Measurements from ENCODE around the gene SLC25A47. TPM values are rescaled to one million over a fixed set of nuclear protein-coding genes. Genes with fewer than 3 reads are reported as not detected.
"Not testable (repeated sequence)": the region's sequence is repeated elsewhere in the genome, so short reads cannot be mapped to it uniquely, and the experiment has no call there.

SLC25A47 gene
- total and polyA plus RNA-seq, 2 experiments from 2014 or later, result 1.8 TPM

DNA sequence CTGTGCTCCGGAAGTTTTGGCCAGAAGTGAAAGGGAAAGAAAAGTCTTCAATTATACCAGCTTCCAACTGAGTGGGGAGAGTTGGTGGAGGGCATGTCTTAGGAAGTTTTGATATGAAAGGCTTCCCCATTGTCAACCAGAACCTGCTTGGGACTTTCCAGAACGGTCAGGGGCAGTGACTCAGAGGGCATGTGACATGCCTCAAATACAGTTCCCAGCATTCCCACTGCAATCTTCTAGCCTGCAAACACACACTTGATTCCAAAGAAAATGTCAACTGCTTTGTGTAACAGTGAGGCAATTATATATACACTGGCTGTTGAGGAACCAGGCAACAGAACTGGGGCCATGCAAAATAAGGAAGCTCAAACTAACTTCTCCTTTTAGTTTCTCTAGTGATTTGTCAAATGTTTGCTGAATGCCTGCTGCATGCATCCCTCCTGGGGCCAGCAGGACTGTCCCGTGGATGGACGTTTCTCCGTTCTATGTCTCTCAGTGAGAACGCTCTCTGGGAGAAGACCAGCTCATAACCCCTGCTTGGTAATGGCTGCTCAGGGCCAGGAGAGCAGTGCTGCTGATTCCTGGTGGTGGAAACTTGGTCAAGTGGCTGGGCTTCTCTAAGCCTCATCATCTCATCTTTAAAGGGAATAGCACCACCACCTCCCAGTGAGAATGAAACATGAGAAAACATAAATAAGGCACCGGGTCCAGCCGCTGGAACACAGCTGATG lies 18.3 kb downstream of the SLC25A47 start:
- no peaks in the 10 kb centered on the region for H3K9me3 ChIP-seq (ENCODE audit: low read depth)
- H3K36me3 ChIP-seq (replicated peaks; ENCODE audit: insufficient read depth, low read depth), result no peaks in the 10 kb centered on the region
- H2AFZ ChIP-seq, result no peak overlapping the region
- DNase-seq (ENCODE audit: low spot score), result peak; percentile 62
- H3K4me1 ChIP-seq (ENCODE audit: insufficient read depth), result peaks cover 7% of the 10 kb centered on the region
- 84% methylated on average over 8 of the region's 8 CpGs for WGBS (ENCODE audit: low lambda C conversion rate, missing lambda C conversion rate)
- no peaks in the 10 kb centered on the region for H3K9me2 ChIP-seq (replicated peaks; ENCODE audit: insufficient read depth)
- no peaks in the 10 kb centered on the region for H3K27me3 ChIP-seq
- H3K79me2 ChIP-seq, result no peaks in the 10 kb centered on the region
- H3K4me2 ChIP-seq, result no peak overlapping the region
- TF ChIP-seq, protein P1, sequence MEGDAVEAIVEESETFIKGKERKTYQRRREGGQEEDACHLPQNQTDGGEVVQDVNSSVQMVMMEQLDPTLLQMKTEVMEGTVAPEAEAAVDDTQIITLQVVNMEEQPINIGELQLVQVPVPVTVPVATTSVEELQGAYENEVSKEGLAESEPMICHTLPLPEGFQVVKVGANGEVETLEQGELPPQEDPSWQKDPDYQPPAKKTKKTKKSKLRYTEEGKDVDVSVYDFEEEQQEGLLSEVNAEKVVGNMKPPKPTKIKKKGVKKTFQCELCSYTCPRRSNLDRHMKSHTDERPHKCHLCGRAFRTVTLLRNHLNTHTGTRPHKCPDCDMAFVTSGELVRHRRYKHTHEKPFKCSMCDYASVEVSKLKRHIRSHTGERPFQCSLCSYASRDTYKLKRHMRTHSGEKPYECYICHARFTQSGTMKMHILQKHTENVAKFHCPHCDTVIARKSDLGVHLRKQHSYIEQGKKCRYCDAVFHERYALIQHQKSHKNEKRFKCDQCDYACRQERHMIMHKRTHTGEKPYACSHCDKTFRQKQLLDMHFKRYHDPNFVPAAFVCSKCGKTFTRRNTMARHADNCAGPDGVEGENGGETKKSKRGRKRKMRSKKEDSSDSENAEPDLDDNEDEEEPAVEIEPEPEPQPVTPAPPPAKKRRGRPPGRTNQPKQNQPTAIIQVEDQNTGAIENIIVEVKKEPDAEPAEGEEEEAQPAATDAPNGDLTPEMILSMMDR (IDR thresholded peaks at IDR 0.05; ENCODE audit: poor library complexity), result no peak
- TF ChIP-seq EZH2 (IDR thresholded peaks at IDR 0.05; ENCODE audit: borderline replicate concordance), result no peak
- TF ChIP-seq EZH2phosphoT487 (IDR thresholded peaks at IDR 0.05; ENCODE audit: low read depth, severe bottlenecking, unreplicated experiment), result no peak
- H3K4me3 ChIP-seq, result no peak overlapping the region
- peak overlapping the region; percentile 63 for H3K27ac ChIP-seq
- H4K20me1 ChIP-seq (ENCODE audit: insufficient read depth, poor library complexity, severe bottlenecking), result no peaks in the 10 kb centered on the region

DNA sequence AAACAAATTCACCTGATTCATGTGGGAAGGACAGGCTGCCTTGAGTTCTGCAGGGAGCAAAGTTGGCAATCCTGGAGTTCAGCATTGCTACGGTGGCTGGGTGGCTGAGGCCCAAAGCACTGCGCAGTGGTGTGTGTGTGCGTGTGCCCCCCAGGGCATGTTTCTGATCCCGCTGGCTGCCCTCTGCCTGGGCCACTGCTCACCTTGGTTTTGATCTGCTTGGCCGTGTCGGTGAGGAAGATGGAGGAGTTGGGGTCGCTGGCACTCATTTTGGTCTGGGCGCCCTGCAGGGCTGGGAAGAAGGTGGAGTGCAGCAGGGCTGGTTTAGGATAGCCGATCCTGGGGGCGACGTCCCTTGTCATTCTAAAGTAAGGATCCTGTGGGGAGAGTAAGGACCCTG lies 19.1 kb downstream of the SLC25A47 start:
- Histone ChIP-seq H3K79me2 (no peaks in the 10 kb centered on the region), H3K27me3 (no peaks in the 10 kb centered on the region), H2AFZ (no peak overlapping the region), H3K9me2 (replicated peaks; ENCODE audit: insufficient read depth) (no peaks in the 10 kb centered on the region), H4K20me1 (ENCODE audit: insufficient read depth, poor library complexity, severe bottlenecking) (no peaks in the 10 kb centered on the region), H3K4me3 (no peak overlapping the region), H3K4me2 (no peak overlapping the region), H3K4me1 (ENCODE audit: insufficient read depth) (peaks cover 7% of the 10 kb centered on the region), H3K36me3 (replicated peaks; ENCODE audit: insufficient read depth, low read depth) (no peaks in the 10 kb centered on the region), H3K9me3 (ENCODE audit: low read depth) (no peaks in the 10 kb centered on the region), H3K27ac (peak overlapping the region; percentile 63)
- 97% methylated on average over 11 of the region's 11 CpGs for WGBS (ENCODE audit: low lambda C conversion rate, missing lambda C conversion rate)
- no peak for TF ChIP-seq EZH2phosphoT487 (IDR thresholded peaks at IDR 0.05; ENCODE audit: low read depth, severe bottlenecking, unreplicated experiment)
- TF ChIP-seq, protein P1 (IDR thresholded peaks at IDR 0.05; ENCODE audit: poor library complexity), result no peak
- TF ChIP-seq EZH2 (IDR thresholded peaks at IDR 0.05; ENCODE audit: borderline replicate concordance), result no peak
- no peak for DNase-seq (ENCODE audit: low spot score)

DNA sequence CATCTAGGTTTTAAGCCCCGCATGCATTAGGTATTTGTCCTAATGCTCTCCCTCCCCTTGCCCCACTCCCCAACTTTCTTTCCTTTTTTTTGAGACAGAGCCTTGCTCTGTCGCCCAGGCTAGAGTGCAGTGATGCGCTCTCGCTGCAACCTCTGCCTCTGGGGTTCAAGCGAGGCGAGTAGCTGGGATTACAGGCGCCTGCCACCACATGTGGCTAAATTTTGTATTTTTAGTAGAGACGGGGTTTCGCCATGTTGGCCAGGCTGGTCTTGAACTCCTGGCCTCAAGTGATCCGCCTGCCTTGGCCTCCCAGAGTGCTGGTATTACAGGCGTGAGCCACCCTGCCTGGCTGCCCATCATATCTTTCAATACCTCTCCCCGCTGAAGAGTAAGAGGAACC lies 19.7 kb downstream of the SLC25A47 start:
- H3K9me2 ChIP-seq (replicated peaks; ENCODE audit: insufficient read depth); H3K27me3 ChIP-seq; H3K27ac ChIP-seq; H3K79me2 ChIP-seq; H3K4me2 ChIP-seq; H3K4me3 ChIP-seq; DNase-seq (ENCODE audit: low spot score); H3K9me3 ChIP-seq (ENCODE audit: low read depth); H2AFZ ChIP-seq; H4K20me1 ChIP-seq (ENCODE audit: insufficient read depth, poor library complexity, severe bottlenecking); H3K4me1 ChIP-seq (ENCODE audit: insufficient read depth); H3K36me3 ChIP-seq (replicated peaks; ENCODE audit: insufficient read depth, low read depth): not testable (repeated sequence)
- WGBS (ENCODE audit: low lambda C conversion rate, missing lambda C conversion rate), result 96% methylated on average over 12 of the region's 12 CpGs

DNA sequence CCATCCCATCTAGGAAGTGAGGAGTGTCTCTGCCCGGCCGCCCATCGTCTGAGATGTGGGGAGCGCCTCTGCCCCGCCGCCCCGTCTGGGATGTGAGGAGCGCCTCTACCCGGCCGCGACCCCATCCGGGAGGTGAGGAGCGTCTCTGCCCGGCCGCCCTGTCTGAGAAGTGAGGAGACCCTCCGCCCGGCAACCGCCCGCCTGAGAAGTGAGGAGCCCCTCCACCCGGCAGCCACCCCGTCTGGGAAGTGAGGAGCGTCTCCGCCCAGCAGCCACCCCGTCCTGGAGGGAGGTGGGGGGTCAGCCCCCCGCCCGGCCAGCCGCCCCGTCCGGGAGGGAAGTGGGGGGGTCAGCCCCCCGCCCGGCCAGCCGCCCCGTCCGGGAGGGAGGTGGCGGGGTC lies 21.5 kb downstream of the SLC25A47 start:
- not testable (repeated sequence) for H3K36me3 ChIP-seq (replicated peaks; ENCODE audit: insufficient read depth, low read depth); H3K4me2 ChIP-seq; H3K27me3 ChIP-seq; H3K9me2 ChIP-seq (replicated peaks; ENCODE audit: insufficient read depth); H2AFZ ChIP-seq; H3K79me2 ChIP-seq; H3K4me3 ChIP-seq; H3K9me3 ChIP-seq (ENCODE audit: low read depth); DNase-seq (ENCODE audit: low spot score); H4K20me1 ChIP-seq (ENCODE audit: insufficient read depth, poor library complexity, severe bottlenecking); H3K27ac ChIP-seq
- no CpG with 5 or more reads among the region's 35 CpGs for WGBS (ENCODE audit: low lambda C conversion rate, missing lambda C conversion rate)
- H3K4me1 ChIP-seq (ENCODE audit: insufficient read depth), result peaks cover 12% of the 10 kb centered on the region

Measured in hepatocyte (in vitro differentiated cells).